HL-60 (cell line): ENCODE measurements around the gene SLC38A8.

ENCODE experiments used
- DNase-seq, 2 experiments: peaks; one replicate each; pipeline ENCODE4 v3.0.0-alpha.2; 2010 to 2020; ENCODE audit warnings: low read depth in 1 of 2, low spot score in 1 of 2
- H3K27ac ChIP-seq: fragments of 250-450 bp; sonication (Bioruptor Pico); replicated peaks from 2 replicates; pipeline ENCODE4 v1.5.1; 2020; ENCODE audit warnings: mild to moderate bottlenecking, moderate library complexity
- H3K27me3 ChIP-seq: fragments of 250-450 bp; sonication (Bioruptor Pico); 2 replicates; pipeline ENCODE4 v1.5.1; 2021; ENCODE audit warnings: mild to moderate bottlenecking, moderate library complexity; ENCODE audit not compliant: insufficient read depth, poor library complexity, severe bottlenecking
- H3K4me3 ChIP-seq: replicated peaks from 2 replicates; pipeline ENCODE4 v1.5.1; 2011; ENCODE audit warnings: mild to moderate bottlenecking, control low read depth, low read length; ENCODE audit not compliant: insufficient read depth
- CTCF ChIP-seq: IDR thresholded peaks from one replicate; pipeline ENCODE4 v1.5.1; 2011; ENCODE audit warnings: low read length, control low read depth, inconsistent platforms; ENCODE audit not compliant: insufficient read depth
- GABPA ChIP-seq: IDR thresholded peaks from 2 replicates; pipeline ENCODE4 v1.6.1; 2012; ENCODE audit warnings: low read depth
- POLR2AphosphoS5 ChIP-seq: IDR thresholded peaks from 2 replicates; pipeline ENCODE4 v1.6.1; 2012; ENCODE audit warnings: low read depth
- REST ChIP-seq: IDR thresholded peaks from 2 replicates; pipeline ENCODE4 v1.6.1; 2012; ENCODE audit warnings: low read depth; ENCODE audit not compliant: insufficient replicate concordance
- SPI1 ChIP-seq: IDR thresholded peaks from 2 replicates; pipeline ENCODE4 v1.6.1; 2012; ENCODE audit warnings: low read depth, mild to moderate bottlenecking, borderline replicate concordance

Gene SLC38A8

GRCh38 chr16:83978401-83978904 lies 64.1 kb downstream of the SLC38A8 start:
- Histone ChIP-seq H3K4me3 (no peak overlapping the region), H3K27me3 (peaks cover 2% of the 10 kb centered on the region), H3K27ac (no peak overlapping the region)
- no peak for DNase-seq
- TF ChIP-seq REST = no peak
- no peak for TF ChIP-seq POLR2AphosphoS5
- TF ChIP-seq GABPA = no peak
- TF ChIP-seq CTCF = no peak
- no peak for TF ChIP-seq SPI1

GRCh38 chr16:83977056-83977815 lies 65.4 kb downstream of the SLC38A8 start:
- DNase-seq = no peak
- Histone ChIP-seq H3K4me3 (no peak overlapping the region), H3K27me3 (peaks cover 2% of the 10 kb centered on the region), H3K27ac (no peak overlapping the region)
- no peak for TF ChIP-seq CTCF
- no peak for TF ChIP-seq SPI1
- no peak for TF ChIP-seq POLR2AphosphoS5
- TF ChIP-seq GABPA = no peak
- TF ChIP-seq REST = no peak

GRCh38 chr16:83975590-83976260 lies 66.9 kb downstream of the SLC38A8 start:
- no peak overlapping the region for H3K4me3 ChIP-seq
- no peak overlapping the region for H3K27ac ChIP-seq
- DNase-seq = no peak
- TF ChIP-seq GABPA = no peak
- TF ChIP-seq SPI1 = no peak
- no peak for TF ChIP-seq REST
- TF ChIP-seq CTCF = no peak
- no peak for TF ChIP-seq POLR2AphosphoS5
- peaks cover 3% of the 10 kb centered on the region for H3K27me3 ChIP-seq
